K562 (cell line): ENCODE measurements around the gene ZBTB47. TPM values are rescaled to one million over a fixed set of nuclear protein-coding genes. Genes with fewer than 3 reads are reported as not detected.

ENCODE experiments used
- ATAC-seq: fragments of 200-7000 bp; cut with Tn5 transposase; 3 replicates; pipeline ENCODE4 v1.9.1; 2020; ENCODE audit warnings: moderate library complexity
- BruUV-seq: library from RNA; stranded (reverse); fragments of 400-500 nt; replicated peaks from 2 replicates; lab custom pipeline; 2021; lab: Mats Ljungman, UMichigan
- CTCF ChIA-PET: fragments of 300-600 bp; formaldehyde crosslinking; extraction: SDS; loops from one replicate; lab custom pipeline; 2021; ENCODE audit warnings: low intra/inter-chr PET ratio; lab: Yijun Ruan, JAX
- POLR2A ChIA-PET: fragments of 300-600, 350-650 bp; sonication (Branson Sonifier 250); formaldehyde crosslinking; extraction: SDS; loops from one replicate; lab custom pipeline; 2021; ENCODE audit warnings: antibody characterized with exemption, inconsistent platforms; lab: Yijun Ruan, JAX
- DNase-seq, 4 experiments: peaks; one replicate each; pipeline versions ENCODE4 v3.0.0 to v3.0.0-alpha.2; 2011 to 2018; ENCODE audit warnings: low spot score in 3 of 4, mixed read lengths in 3 of 4; ENCODE audit errors: extremely low read depth in 1 of 4
- FAIRE-seq: peaks from 2 replicates; lab custom pipeline; 2011; peaks lifted over from hg19 to GRCh38; lab: Jason Lieb, UNC
- H2AFZ ChIP-seq: 2 replicates; pipeline ENCODE4 v1.6.0; 2011; ENCODE audit warnings: low read depth, low read length, control low read depth, inconsistent platforms
- H3K27ac ChIP-seq: fragments of 200-600 bp; 3 replicates; pipeline ENCODE4 v1.8.0; 2011; ENCODE audit warnings: low read depth, mild to moderate bottlenecking, control low read depth, inconsistent platforms, low read length, moderate library complexity, mixed read lengths; ENCODE audit errors: extremely low read depth
- H3K27me3 ChIP-seq, 2 experiments: fragments of 300-600 bp in 1 of 2; 2 replicates in 1 of 2; 3 replicates in 1 of 2; pipeline versions ENCODE4 v1.6.0 to v1.8.0; 2011; ENCODE audit warnings: inconsistent platforms in 2 of 2, low read length in 2 of 2, mild to moderate bottlenecking in 1 of 2, mixed read lengths in 1 of 2, moderate library complexity in 1 of 2; ENCODE audit not compliant: control insufficient read depth in 2 of 2, insufficient read depth in 2 of 2
- H3K36me3 ChIP-seq: fragments of 300-600 bp; 3 replicates; pipeline ENCODE4 v1.8.0; 2011; ENCODE audit warnings: mild to moderate bottlenecking, low read length, inconsistent platforms; ENCODE audit not compliant: control insufficient read depth, insufficient read depth
- H3K4me1 ChIP-seq, 2 experiments: fragments of 200-600 bp in 1 of 2; replicated peaks in 1 of 2; 2 replicates in 1 of 2; 3 replicates in 1 of 2; pipeline versions ENCODE4 v1.5.1 to v1.8.0; 2011; ENCODE audit warnings: inconsistent platforms in 2 of 2, low read length in 2 of 2, mild to moderate bottlenecking in 1 of 2, mixed read lengths in 1 of 2, moderate library complexity in 1 of 2; ENCODE audit not compliant: control insufficient read depth in 2 of 2, insufficient read depth in 2 of 2
- H3K4me2 ChIP-seq: 2 replicates; pipeline ENCODE4 v1.6.1; 2011; ENCODE audit warnings: low read length, control low read depth, inconsistent platforms, mixed read lengths; ENCODE audit not compliant: insufficient read depth
- H3K4me3 ChIP-seq: fragments of 200-600 bp; sonication (generic), shearing (Covaris generic); 2 replicates; pipeline ENCODE4 v1.5.1; 2016; ENCODE audit warnings: control low read depth, inconsistent platforms
- H3K79me2 ChIP-seq: fragments of 200-600 bp; 3 replicates; pipeline ENCODE4 v1.8.0; 2011; ENCODE audit warnings: low read length, inconsistent platforms; ENCODE audit not compliant: control insufficient read depth, insufficient read depth
- H3K9ac ChIP-seq, 2 experiments: 2 replicates each; pipeline versions ENCODE4 v1.6.0 to v1.6.1; 2011; ENCODE audit warnings: low read depth in 2 of 2, low read length in 2 of 2, control low read depth in 1 of 2, inconsistent platforms in 1 of 2, mild to moderate bottlenecking in 1 of 2, mixed read lengths in 1 of 2; ENCODE audit not compliant: insufficient read depth in 1 of 2
- H3K9me1 ChIP-seq: one replicate; pipeline ENCODE4 v1.6.0; 2011; ENCODE audit warnings: inconsistent platforms, mild to moderate bottlenecking, low read length, moderate library complexity; ENCODE audit not compliant: control insufficient read depth, insufficient read depth
- H3K9me3 ChIP-seq: replicated peaks from 2 replicates; pipeline ENCODE4 v1.5.1; 2011; ENCODE audit warnings: low read depth, low read length, inconsistent platforms; ENCODE audit not compliant: control insufficient read depth, insufficient read depth
- H4K20me1 ChIP-seq: replicated peaks from 2 replicates; pipeline ENCODE4 v1.6.1; 2011; ENCODE audit warnings: low read length, inconsistent platforms, mixed read lengths; ENCODE audit not compliant: control insufficient read depth, insufficient read depth
- BRF1 ChIP-seq: IDR thresholded peaks from 3 replicates; pipeline ENCODE4 v1.6.1; 2011; ENCODE audit warnings: borderline replicate concordance, mild to moderate bottlenecking; ENCODE audit not compliant: insufficient read length; ENCODE audit errors: extremely low read depth
- FOXK1 ChIP-seq: sonication (generic); formaldehyde crosslinking; IDR thresholded peaks from 2 replicates; pipeline ENCODE4 v1.8.0; 2022; ENCODE audit warnings: missing genetic modification reagents, mild to moderate bottlenecking, borderline replicate concordance
- FOXO4 ChIP-seq: fragments of 450-650 bp; formaldehyde crosslinking; IDR thresholded peaks from 2 replicates; pipeline ENCODE4 v1.4.0; 2020; ENCODE audit warnings: mild to moderate bottlenecking, moderate library complexity
- HSF4 ChIP-seq: fragments of 250-450 bp; sonication (Bioruptor Pico); IDR thresholded peaks from 2 replicates; pipeline ENCODE4 v2.1.2; 2022; ENCODE audit warnings: mild to moderate bottlenecking, moderate library complexity, borderline replicate concordance
- KAT7 ChIP-seq: sonication (generic); formaldehyde crosslinking; IDR thresholded peaks from 2 replicates; pipeline ENCODE4 v1.8.0; 2022; ENCODE audit warnings: missing genetic modification reagents, mild to moderate bottlenecking, borderline replicate concordance
- KLF13 ChIP-seq: fragments of 450-650 bp; IDR thresholded peaks from 2 replicates; pipeline ENCODE4 v1.6.1; 2016; ENCODE audit warnings: missing genetic modification characterization, low read depth, mild to moderate bottlenecking, missing compliant biosample characterization, moderate library complexity, borderline replicate concordance
- LARP7 ChIP-seq: fragments of 450-650 bp; IDR thresholded peaks from 2 replicates; pipeline ENCODE4 v1.6.1; 2016
- MBD2 ChIP-seq: sonication (generic); IDR thresholded peaks from 2 replicates; pipeline ENCODE4 v1.6.1; 2016; ENCODE audit warnings: low read depth, borderline replicate concordance
- MCM5 ChIP-seq: fragments of 450-650 bp; IDR thresholded peaks from 2 replicates; pipeline ENCODE4 v1.6.1; 2016; ENCODE audit warnings: low read depth
- PRMT5 ChIP-seq: sonication (generic); formaldehyde crosslinking; IDR thresholded peaks from 2 replicates; pipeline ENCODE4 v1.5.0; 2020; ENCODE audit warnings: missing genetic modification reagents
- RERE ChIP-seq: sonication (generic); formaldehyde crosslinking; IDR thresholded peaks from 2 replicates; pipeline ENCODE4 v1.8.0; 2023; ENCODE audit warnings: missing genetic modification reagents, mild to moderate bottlenecking, borderline replicate concordance
- RFX5 ChIP-seq: IDR thresholded peaks from 2 replicates; pipeline ENCODE4 v1.6.1; 2011; ENCODE audit warnings: low read depth, mild to moderate bottlenecking, improper control_type of control experiment, low read length
- SIX5 ChIP-seq, 2 experiments: IDR thresholded peaks; 2 replicates each; pipeline ENCODE4 v1.6.1; 2011; ENCODE audit warnings: low read length in 2 of 2, borderline replicate concordance in 1 of 2, low read depth in 1 of 2, mild to moderate bottlenecking in 1 of 2, moderate library complexity in 1 of 2; ENCODE audit not compliant: insufficient read depth in 1 of 2
- SREBF1 ChIP-seq: fragments of 150-350 bp; IDR thresholded peaks from 2 replicates; pipeline ENCODE4 v1.6.1; 2014; ENCODE audit warnings: antibody characterized with exemption, low read depth, low read length, borderline replicate concordance
- THRAP3 ChIP-seq: fragments of 450-650 bp; IDR thresholded peaks from 2 replicates; pipeline ENCODE4 v1.6.1; 2016; ENCODE audit warnings: mild to moderate bottlenecking, inconsistent platforms, borderline replicate concordance
- ZNF699 ChIP-seq: fragments of 250-450 bp; sonication (Bioruptor Pico); IDR thresholded peaks from 2 replicates; pipeline ENCODE4 v1.8.0; 2021; ENCODE audit warnings: mild to moderate bottlenecking, moderate library complexity; ENCODE audit not compliant: insufficient replicate concordance
- WGBS: fragments of 100-300 bp; shearing (Covaris generic); methylation state at CpG from one replicate; pipeline ENCODE4 v1.1.6; 2016; ENCODE audit warnings: low coverage, mixed read lengths; ENCODE audit not compliant: insufficient coverage; ENCODE audit errors: missing lambda C conversion rate; 5-methylcytosine and 5-hydroxymethylcytosine counted together
- in situ Hi-C: fragments of 300-500 bp; cut with MboI; formaldehyde crosslinking; loops from 4 replicates; pipeline ENCODE4 v1.15.0; 2018; ENCODE audit warnings: inconsistent platforms, mixed read lengths
- intact Hi-C: fragments of 100-400 bp; cut with micrococcal nuclease; formaldehyde crosslinking; loops from 2 replicates; pipeline ENCODE4 v1.14.2; 2022
- polyA plus RNA-seq, 8 experiments: library from polyadenylated mRNA; depleted of rRNA in 4 of 8; stranded (reverse) in 5 of 8; unstranded in 3 of 8; fragments of >200 nt; fragmentation: Nextera tagmentation in 2 of 8; fragmentation: Illumina TruSeq in 1 of 8; extraction: Ambion mirVana in 2 of 8; extraction: Trizol in 1 of 8; gene quantifications; 2 replicates each; pipeline versions ENCODE4 v1.2.1 to v1.2.3, GENCODE V29; 2011 to 2014; ENCODE audit warnings: inconsistent platforms in 1 of 8, missing spikeins in 1 of 8
- total RNA-seq, 7 experiments: library from RNA; depleted of rRNA in 6 of 7; stranded (reverse); fragments of >200 nt in 6 of 7; fragmentation: Illumina TruSeq in 2 of 7; extraction: Trizol in 2 of 7; gene quantifications; 2 replicates each; pipeline versions ENCODE4 v1.2.1 to v1.2.3, GENCODE V29; 2011 to 2021; ENCODE audit warnings: low replicate concordance in 1 of 7

The ZBTB47 gene
- total and polyA plus RNA-seq, 9 of the 15 experiments (the other 6 are each of a cell fraction or from before 2014, with no cell fraction given), result 0.11 to 4.6 (median 1.7) TPM; not detected in 1

- peaks cover 19% of the 10 kb centered on the region for H3K36me3 ChIP-seq
- peaks cover 16 to 41% of the 10 kb centered on the region in 2 experiments for H3K4me1 ChIP-seq
- H3K27me3 ChIP-seq, result no peaks in the 10 kb centered on the region
- no peak for DNase-seq
- no peak overlapping the region for H3K27ac ChIP-seq
- intact Hi-C loops, result loop anchor here (5.0 kb wide), 1 partner anchor 70 kb away; the partner anchor contains the start of gene SEC22C
- H3K4me3 ChIP-seq, result no peak overlapping the region
- H3K9ac ChIP-seq, result peak overlapping the region in 1 of 2 experiments; percentile 94; a peak in 2 of 4 replicates
- BruUV-seq, result no TSS peak
- H2AFZ ChIP-seq, result no peak overlapping the region
- no peaks in the 10 kb centered on the region for H4K20me1 ChIP-seq
- ChIA-PET POLR2A (interaction anchor here (0.7 to 4.0 kb wide), 11 partner anchors 9 to 91 kb away, joined by 3 to 37 read pairs (median 3); partner anchors contain the start of gene SEC22C), CTCF (no interaction called here)
- H3K79me2 ChIP-seq, result no peaks in the 10 kb centered on the region
- peak overlapping the region; percentile 78; the same call in 1 of the 2 replicates for H3K4me2 ChIP-seq
- in situ Hi-C loops, result loop anchor here (5.0 kb wide), 1 partner anchor 95 kb away; no protein-coding TSS in a partner anchor
- ATAC-seq, result no peak
- no peak for FAIRE-seq
- H3K9me1 ChIP-seq, result peaks cover 4% of the 10 kb centered on the region
- no peaks in the 10 kb centered on the region for H3K9me3 ChIP-seq
- 43% methylated on average over 1 of the region's 1 CpG for WGBS
- TF ChIP-seq LARP7 (no peak), KAT7 (CRISPR knock-in tag) (no peak), RFX5 (no peak), ZNF699 (CRISPR knock-in tag) (no peak), FOXO4 (CRISPR knock-in tag) (no peak), MBD2 (no peak), RERE (CRISPR knock-in tag) (no peak), THRAP3 (no peak), FOXK1 (no peak), KLF13 (tag) (no peak), HSF4 (CRISPR knock-in tag) (no peak), MCM5 (no peak), SREBF1 (no peak), SIX5 (IDR thresholded peaks at IDR 0.05; ENCODE audit: borderline replicate concordance in 1 of 2, insufficient read depth in 1 of 2, low read depth in 1 of 2, low read length in 2 of 2) (no peak), BRF1 (no peak), PRMT5 (CRISPR knock-in tag) (no peak)
Measured at GRCh38 chr3:42652251-42652610, 1.3 kb upstream of the ZBTB47 start.
